GM19395 (cell line): Measurements from ENCODE around the gene SERPINI1.

Source experiments
- ATAC-seq: cut with Tn5 transposase; IDR thresholded peaks from one replicate; pipeline ENCODE4 v1.9.1; 2021; ENCODE audit warnings: mild to moderate bottlenecking, moderate library complexity; ENCODE audit not compliant: unreplicated experiment

Gene SERPINI1

DNA sequence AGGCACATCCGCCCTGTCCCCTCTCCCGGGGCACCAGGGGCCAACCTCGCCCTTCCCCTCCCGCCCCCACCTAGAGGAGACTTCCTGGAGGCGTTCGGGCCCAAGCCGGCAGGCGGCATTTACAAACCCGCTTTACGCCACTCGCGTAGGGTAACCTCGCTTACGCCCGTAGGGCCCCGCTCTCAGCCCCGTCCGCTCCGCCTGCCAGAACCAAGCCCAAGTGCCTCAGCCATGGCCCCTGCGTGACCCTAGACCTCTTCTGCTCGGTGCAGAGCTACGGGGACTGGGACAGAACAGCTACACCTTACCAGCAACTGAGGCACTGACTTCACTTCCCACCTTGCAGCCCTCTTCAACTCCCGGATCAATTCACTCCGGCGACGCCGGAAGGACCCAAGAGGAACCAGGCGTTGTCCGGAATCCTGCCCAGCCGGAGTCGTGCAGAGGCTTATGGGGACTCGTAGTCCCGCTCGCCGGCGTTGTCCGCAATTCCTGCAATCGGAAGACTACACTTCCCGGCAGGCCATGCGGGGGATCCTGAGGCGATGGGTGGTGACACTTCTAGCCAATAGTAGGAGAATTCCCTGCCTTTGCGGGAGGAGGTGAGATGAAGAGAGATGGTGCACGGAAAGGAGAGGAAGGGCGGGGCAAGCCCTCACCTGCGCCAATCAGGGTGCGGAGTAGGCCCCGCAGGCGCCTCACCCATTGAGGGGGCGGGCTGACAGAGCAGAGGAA is 856 bp upstream of the SERPINI1 start, which contains the start of gene PDCD10:
TSS of gene PDCD10 (minus strand) at position 395 of the 735 bp plus-strand sequence. CDS start 14,735 bp downstream, outside the sequence.
- ATAC-seq = peak; percentile 87

DNA sequence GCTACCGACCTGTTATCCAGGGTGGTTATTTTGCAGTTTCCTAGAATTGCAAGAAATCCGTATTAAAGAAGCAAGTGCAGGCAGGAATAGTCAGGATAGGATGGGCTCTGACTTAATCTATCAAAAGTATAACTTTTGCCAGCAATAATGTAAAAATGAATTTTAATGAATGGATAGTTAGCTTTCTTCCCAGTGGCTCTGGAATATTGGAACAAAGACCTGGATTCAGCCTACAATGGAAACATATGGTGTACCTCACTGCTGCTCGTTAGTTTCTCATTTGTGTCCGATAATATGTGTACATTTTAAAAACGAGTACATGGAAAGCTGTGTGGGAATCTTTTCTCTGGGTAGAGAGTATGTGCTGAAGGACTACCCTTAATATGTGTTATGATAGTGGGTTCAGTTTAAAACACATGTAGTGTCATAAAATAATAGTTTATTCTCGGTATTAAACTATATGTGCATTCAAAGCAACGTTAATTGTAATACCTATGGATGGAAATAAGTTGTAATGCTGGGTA is 805 bp downstream of the SERPINI1 start:
- no peak for ATAC-seq

- ATAC-seq = no peak
Measured at GRCh38 chr3:167736997-167737396, 1.5 kb downstream of the SERPINI1 start.

DNA sequence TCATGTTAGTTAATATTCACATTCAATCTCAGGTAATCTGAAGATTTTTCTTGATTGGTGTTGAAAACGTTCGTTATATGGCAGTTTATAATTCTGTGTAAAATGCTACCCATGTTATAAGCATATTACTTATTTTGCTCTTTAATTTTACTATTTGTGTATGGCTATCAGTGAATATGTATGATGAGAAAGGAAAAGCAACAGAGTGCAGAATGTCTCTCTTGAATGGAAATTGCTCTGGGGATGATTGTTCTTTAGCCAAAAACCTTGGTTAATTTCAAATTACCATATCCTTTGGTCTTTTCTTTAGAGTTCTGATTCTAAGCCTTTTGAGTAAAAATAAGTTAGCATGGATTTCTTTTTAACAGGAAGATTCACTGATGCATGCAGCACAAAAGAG is 2.5 kb downstream of the SERPINI1 start:
- ATAC-seq = no peak

DNA sequence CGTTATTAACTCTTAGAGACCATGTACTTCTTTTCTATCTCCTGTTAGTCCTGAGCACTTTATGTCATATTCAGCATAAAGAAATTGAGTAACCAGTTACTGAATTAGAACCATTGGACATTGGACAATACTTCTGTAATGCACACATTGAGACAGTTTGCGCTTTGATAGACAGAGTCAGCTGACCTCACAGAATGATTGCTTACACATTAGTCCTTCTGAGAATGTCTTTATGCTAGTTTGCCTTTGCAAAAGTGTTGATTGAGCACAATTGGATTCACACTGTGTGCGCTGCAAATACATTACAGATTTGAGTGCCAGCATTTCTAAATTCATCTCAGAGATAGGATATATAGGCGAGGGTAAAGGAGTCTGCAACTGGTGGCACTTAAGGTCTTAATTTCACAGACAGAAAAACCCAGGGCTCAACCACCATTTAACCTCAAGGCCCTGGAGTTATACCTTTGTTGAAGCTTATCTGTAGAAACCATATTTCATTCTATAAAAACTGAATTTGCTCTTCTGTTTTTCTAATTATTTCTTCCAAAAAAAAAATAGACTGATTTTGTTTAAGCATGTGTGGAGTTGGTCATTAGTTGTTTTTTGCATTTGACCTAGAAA is 3.8 kb downstream of the SERPINI1 start:
- no peak for ATAC-seq

DNA sequence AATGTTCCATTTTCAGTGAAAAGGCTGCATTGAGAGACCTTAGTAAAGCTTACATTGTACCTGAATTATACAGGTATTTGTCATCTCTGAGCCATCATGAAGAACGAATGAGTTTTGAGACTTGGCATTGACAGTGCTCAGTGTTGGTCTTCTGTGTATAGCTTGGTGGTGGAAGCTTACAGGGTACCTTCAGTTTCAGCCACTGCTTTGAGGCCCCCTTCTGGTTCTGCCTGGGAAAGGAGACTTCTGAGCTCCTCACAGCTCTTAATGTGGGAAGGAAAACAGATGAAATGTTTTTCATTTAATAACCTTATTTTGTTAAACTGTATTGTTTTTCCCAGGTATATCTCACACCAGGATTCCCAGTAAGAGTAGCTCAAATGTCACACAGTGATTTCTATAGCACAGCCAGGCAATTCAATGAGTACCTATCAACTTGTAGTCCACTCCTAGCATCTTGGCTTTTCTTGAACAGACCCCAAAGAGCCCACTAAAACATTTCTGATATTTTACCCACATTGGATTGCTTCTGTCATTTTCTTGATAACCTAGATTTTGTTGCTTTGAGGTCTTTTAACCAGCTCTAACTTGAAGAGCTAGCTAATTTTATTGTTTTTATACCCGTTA is 5.6 kb downstream of the SERPINI1 start:
- peak; percentile 89 for ATAC-seq

DNA sequence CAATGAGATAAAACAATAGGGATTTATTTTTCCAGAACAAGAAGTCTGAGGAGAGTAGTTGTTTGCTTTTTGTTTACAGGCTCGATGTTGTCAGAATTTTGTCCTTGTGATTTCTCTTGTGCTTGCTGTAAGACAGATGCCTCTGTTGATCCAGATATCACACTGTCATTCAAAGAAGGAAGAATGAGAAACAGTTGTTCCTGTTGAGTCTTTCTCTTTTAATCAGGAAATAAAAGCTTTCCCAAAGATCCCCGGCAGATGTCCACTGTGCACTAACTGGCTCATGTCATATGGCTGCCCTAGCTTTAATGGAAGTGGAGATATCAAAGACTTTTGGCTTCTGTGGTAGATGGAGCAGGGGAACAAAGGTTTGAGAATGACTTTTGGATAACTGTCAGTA is 6.8 kb downstream of the SERPINI1 start:
- ATAC-seq = no peak

DNA sequence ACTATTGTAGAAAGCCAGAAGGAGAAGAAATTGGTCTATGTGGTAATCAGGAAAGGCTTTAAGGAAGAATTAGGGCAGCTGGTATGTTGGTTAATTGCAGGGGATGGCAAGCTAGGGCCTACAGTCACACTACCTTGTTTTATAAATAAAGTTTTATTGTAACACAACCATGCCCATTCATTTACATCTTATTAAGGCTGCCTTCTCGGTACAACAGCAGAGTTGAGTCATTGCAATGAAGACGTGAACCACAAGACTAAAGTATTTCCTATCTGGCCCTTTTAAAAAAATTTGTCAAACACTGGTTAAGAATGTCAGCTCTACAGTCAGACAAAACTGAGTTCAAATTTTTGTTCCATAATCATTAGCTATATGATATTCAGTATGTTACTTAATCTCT is 8.3 kb downstream of the SERPINI1 start:
- ATAC-seq = no peak

DNA sequence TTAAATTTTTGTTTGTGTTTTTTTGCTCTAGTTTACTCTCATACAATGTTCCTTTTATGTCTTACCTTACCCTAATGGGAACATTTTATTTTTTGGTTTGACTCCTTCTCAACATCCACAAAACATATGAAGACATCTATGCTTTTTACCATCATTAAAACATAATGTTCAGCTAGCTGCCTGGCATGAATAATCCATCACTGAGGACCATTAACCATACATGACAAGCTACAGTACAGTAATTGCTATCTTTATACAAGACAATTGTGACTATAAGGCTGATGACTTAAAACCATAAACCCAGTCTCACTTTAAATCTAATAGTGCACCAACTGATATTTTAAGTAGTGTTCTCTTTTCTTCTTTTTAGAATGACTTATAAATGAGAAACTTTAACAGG is 13.7 kb downstream of the SERPINI1 start:
- ATAC-seq = no peak

DNA sequence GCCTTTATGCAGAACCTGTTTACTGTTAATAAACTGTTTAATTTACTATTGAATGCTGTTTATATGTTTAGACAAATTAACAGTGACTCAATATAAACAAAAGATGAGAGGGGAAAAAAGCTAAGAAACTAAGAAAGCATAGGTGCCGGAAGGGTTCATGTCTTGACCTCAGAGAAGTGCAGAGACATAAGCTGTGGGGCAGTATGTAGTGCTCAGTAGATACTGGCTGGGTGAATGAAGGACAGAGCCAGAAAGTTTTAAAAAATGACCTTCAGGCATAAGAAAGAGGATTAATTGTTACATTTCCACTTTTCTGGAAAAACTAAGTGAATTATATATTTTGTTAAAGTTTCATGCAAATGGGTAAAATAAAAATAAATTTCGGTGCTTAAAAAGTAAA is 14.2 kb downstream of the SERPINI1 start:
- ATAC-seq = no peak

GRCh38 chr3:167750272-167750971 is 14.9 kb downstream of the SERPINI1 start:
- ATAC-seq = peak; percentile 100

GRCh38 chr3:167754049-167754448 is 18.5 kb downstream of the SERPINI1 start:
- ATAC-seq = no peak

DNA sequence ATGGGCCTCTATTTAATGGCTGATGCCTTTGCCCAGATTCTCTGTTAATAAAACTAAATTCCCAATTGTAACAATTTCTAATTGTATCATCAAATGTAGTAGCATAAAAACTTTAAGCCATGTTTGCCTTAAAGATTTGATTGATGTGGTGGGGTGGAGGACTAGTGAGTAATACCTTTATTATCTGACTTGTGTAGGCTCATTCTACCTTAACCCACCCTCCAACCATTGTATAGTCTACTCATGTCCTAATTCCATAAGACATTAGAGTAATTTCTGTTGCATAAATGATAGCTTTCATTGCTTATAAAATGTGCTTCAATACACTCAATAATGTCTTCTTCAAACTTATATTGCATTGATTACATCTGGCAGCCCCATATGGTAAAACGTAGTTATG is 25.8 kb downstream of the SERPINI1 start:
- ATAC-seq = no peak

DNA sequence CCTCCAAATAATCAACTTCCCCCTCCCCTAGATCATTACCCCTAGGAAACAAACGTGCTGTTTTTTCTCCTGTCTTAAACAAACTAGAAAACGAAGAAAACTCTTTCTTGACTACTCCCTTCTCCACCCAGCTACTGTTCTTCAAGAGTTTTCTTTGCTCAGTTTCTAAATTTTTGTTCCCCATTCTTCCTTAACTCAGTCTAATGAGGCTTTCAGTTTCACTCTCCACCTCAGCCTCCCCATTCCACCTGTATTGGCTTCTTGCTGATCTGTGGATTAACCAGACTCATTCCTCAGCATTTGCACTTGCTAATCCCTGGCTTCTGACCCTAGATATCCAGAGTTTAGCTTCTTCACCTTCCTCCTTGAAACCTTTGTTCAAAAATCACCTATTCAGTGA is 26.8 kb downstream of the SERPINI1 start:
- peak; percentile 78 for ATAC-seq

- ATAC-seq = peak; percentile 41
Measured at GRCh38 chr3:167772992-167773391, 37.5 kb downstream of the SERPINI1 start.

- ATAC-seq = peak; percentile 91
Measured at GRCh38 chr3:167773584-167773983, 38.1 kb downstream of the SERPINI1 start.

- no peak for ATAC-seq
Measured at GRCh38 chr3:167776066-167776685, 40.7 kb downstream of the SERPINI1 start.

- ATAC-seq = no peak
Measured at GRCh38 chr3:167777356-167777755, 41.8 kb downstream of the SERPINI1 start.

DNA sequence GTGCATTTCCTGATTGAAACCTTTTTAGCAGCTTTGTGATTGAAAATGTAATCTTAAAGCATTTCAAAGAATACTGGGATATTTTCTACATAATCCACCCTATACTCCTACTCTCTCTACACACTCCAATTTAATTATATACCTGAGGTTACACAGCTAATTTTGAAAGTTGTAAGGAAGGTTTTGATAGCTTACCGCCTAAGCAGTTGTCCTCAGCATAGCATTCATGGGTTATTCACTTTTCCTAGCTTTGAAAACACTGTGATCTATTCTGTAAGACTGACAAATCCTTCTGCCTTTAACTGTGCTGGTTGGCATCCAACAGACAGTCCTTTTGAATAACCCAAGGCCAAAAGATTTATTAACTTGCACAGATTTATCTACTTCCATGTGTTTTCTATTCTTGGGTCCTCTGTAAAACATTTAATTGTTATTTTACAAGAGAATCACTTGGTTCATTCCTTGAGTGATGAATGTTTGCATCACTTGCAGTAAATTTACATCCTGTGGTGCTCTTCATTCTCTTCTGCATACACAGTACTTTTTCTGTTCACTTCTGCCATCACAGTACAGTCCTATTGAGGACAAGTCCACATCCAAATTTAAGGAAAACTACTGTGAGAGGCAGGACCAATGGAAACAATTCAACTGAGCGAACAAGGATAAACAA is 44.8 kb downstream of the SERPINI1 start:
- ATAC-seq = no peak

GRCh38 chr3:167783781-167784180 is 48.3 kb downstream of the SERPINI1 start:
- ATAC-seq = no peak
